Testis (tissue), 3 donors: Measurements from ENCODE around the gene BAIAP3. TPM values are rescaled to one million over a fixed set of nuclear protein-coding genes. Genes with fewer than 3 reads are reported as not detected.

Experiments used
- DNase-seq: peaks from one replicate; pipeline ENCODE4 v3.0.0-alpha.2; 2019
- H3K27ac ChIP-seq, 2 donors: fragments of 200-600 bp; sonication (generic); one replicate each; pipeline ENCODE4 v1.5.1; 2019
- H3K27me3 ChIP-seq: fragments of 200-600 bp; sonication (generic); one replicate; pipeline ENCODE4 v1.5.1; 2019
- H3K36me3 ChIP-seq: fragments of 200-600 bp; sonication (generic); one replicate; pipeline ENCODE4 v1.5.1; 2017; ENCODE audit warnings: low read depth; ENCODE audit errors: missing control alignments
- H3K4me1 ChIP-seq: fragments of 200-600 bp; sonication (generic); one replicate; pipeline ENCODE4 v1.5.1; 2019
- H3K4me3 ChIP-seq, 2 donors: fragments of 200-600 bp; sonication (generic); one replicate each; pipeline ENCODE4 v1.5.1; 2017 to 2019
- H3K9me3 ChIP-seq: fragments of 200-600 bp; sonication (generic); one replicate; pipeline ENCODE4 v1.5.1; 2017
- CTCF ChIP-seq, 3 experiments: fragments of 450-650 bp in 2 of 3; fragments of 200-600 bp in 1 of 3; sonication (generic) in 1 of 3; IDR thresholded peaks; one replicate each; pipeline ENCODE4 v1.5.1; 2016 to 2019; ENCODE audit warnings: antibody characterized with exemption in 3 of 3, mild to moderate bottlenecking in 2 of 3, moderate library complexity in 1 of 3
- POLR2A ChIP-seq: fragments of 450-650 bp; IDR thresholded peaks from one replicate; pipeline ENCODE4 v1.6.1; 2017; ENCODE audit warnings: antibody characterized with exemption, mild to moderate bottlenecking, moderate library complexity
- WGBS, 2 donors: methylation state at CpG; one replicate each; pipeline ENCODE4 v1.1.5; 2018; 5-methylcytosine and 5-hydroxymethylcytosine counted together
- intact Hi-C: fragments of 100-400 bp; cut with DNase I; formaldehyde crosslinking; loops from one replicate; pipeline ENCODE4 v1.15.1; 2023; ENCODE audit warnings: low total_unique reads
- polyA plus RNA-seq: library from polyadenylated mRNA; stranded (reverse); fragments of 350-450 nt; fragmentation: Illumina TruSeq; extraction: RNeasy Lipid Tissue Mini Kit (QIAGEN cat#74804); gene quantifications from one replicate; pipeline ENCODE4 v1.2.3, GENCODE V29; 2014; ENCODE audit warnings: low read depth, low replicate concordance; ENCODE audit not compliant: insufficient read depth
- total RNA-seq, 2 donors: library from RNA; depleted of rRNA; stranded (reverse); fragments of >200 nt; gene quantifications; one replicate each; pipeline ENCODE4 v1.2.3, GENCODE V29; 2016

The BAIAP3 gene
- total and polyA plus RNA-seq, 3 donors from 2014 or later = 23.0 to 60.4 (median 29.8) TPM

DNA sequence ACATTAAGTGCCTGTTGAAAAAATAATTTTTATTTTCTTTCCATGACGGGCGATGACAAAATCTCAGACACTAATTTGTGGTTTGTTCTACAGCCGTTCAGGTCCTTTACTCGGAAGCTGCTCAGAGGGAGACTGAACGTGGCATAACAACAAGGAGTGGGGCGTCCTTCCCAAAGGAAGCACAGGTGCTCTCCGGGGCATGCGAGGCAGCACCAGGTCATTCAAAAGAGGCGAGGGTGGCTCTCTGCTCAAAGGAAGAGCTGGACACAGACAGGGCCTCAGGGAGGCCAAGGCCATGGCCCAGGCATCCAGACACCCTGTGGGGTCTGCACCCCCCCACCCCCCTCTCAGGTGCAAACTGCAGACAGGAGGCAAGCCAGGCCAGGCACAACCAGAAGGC, 64.9 kb downstream of the BAIAP3 start:
- Histone ChIP-seq H3K27me3 (no peaks in the 10 kb centered on the region), H3K4me3 (no peak overlapping the region), H3K4me1 (no peaks in the 10 kb centered on the region), H3K27ac (no peak overlapping the region), H3K36me3 (no peaks in the 10 kb centered on the region), H3K9me3 (no peaks in the 10 kb centered on the region)
- DNase-seq = no peak
- intact Hi-C loops = no loop called here
- TF ChIP-seq POLR2A (no peak), CTCF (IDR thresholded peaks at IDR 0.05) (no peak)
- 93 to 96% methylated on average over 9 of the region's 9 CpGs for WGBS, 2 donors

Other genes starting within 250 kb of the BAIAP3 start
- gene C1QTNF8, start 237.4 kb upstream of the BAIAP3 start, total RNA-seq = 1 to 10 TPM; 1.3 to 2.7 TPM
- not detected for gene C1QTNF8, start 237.4 kb upstream of the BAIAP3 start, polyA plus RNA-seq
- gene CACNA1H, start 180.5 kb upstream of the BAIAP3 start, total RNA-seq = 10 to 100 TPM; 55.9 to 69.0 TPM
- gene CACNA1H, start 180.5 kb upstream of the BAIAP3 start, polyA plus RNA-seq = 41.1 TPM
- gene TPSG1, start 108.4 kb upstream of the BAIAP3 start, total RNA-seq = 1 to 10 TPM in 1 of 2 donors, not detected in 1; 1.2 TPM
- not detected for gene TPSG1, start 108.4 kb upstream of the BAIAP3 start, polyA plus RNA-seq
- 10 to 100 TPM; 10.8 to 49.5 TPM for gene TPSB2, start 103.5 kb upstream of the BAIAP3 start, total RNA-seq
- 16.1 TPM for gene TPSB2, start 103.5 kb upstream of the BAIAP3 start, polyA plus RNA-seq
- gene TPSAB1, start 92.9 kb upstream of the BAIAP3 start, total RNA-seq = 10 to 100 TPM; 11.7 to 32.0 TPM
- gene TPSAB1, start 92.9 kb upstream of the BAIAP3 start, polyA plus RNA-seq = 12.2 TPM
- gene TPSD1, start 77.6 kb upstream of the BAIAP3 start, total RNA-seq = 1 to 10 TPM; 1.1 to 1.6 TPM
- gene TPSD1, start 77.6 kb upstream of the BAIAP3 start, polyA plus RNA-seq = 1.1 TPM
- 100 to 1,000 TPM; 116 to 127 TPM for gene UBE2I, start 24.0 kb upstream of the BAIAP3 start, total RNA-seq
- 143 TPM for gene UBE2I, start 24.0 kb upstream of the BAIAP3 start, polyA plus RNA-seq
- gene TSR3, start 18.2 kb downstream of the BAIAP3 start, total RNA-seq = 10 to 100 TPM; 79.4 to 89.5 TPM
- gene TSR3, start 18.2 kb downstream of the BAIAP3 start, polyA plus RNA-seq = 40.9 TPM
- 100 to 1,000 TPM; 106 to 150 TPM for gene GNPTG, start 18.3 kb downstream of the BAIAP3 start, total RNA-seq
- 67.8 TPM for gene GNPTG, start 18.3 kb downstream of the BAIAP3 start, polyA plus RNA-seq
- gene UNKL, start 81.1 kb downstream of the BAIAP3 start, total RNA-seq = 10 to 100 TPM; 49.2 to 49.9 TPM
- gene UNKL, start 81.1 kb downstream of the BAIAP3 start, polyA plus RNA-seq = 23.7 TPM
- 10 to 100 TPM; 22.8 to 27.7 TPM for gene UQCC4, start 87.1 kb downstream of the BAIAP3 start, total RNA-seq
- 17.5 TPM for gene UQCC4, start 87.1 kb downstream of the BAIAP3 start, polyA plus RNA-seq
- under 1 TPM; 0.31 to 0.71 TPM for gene PERCC1, start 97.4 kb downstream of the BAIAP3 start, total RNA-seq
- not detected for gene PERCC1, start 97.4 kb downstream of the BAIAP3 start, polyA plus RNA-seq
- 10 to 100 TPM in 1 of 2 donors, 1 to 10 TPM in 1; 7.6 to 18.0 TPM for gene CCDC154, start 110.9 kb downstream of the BAIAP3 start, total RNA-seq
- 14.8 TPM for gene CCDC154, start 110.9 kb downstream of the BAIAP3 start, polyA plus RNA-seq
- 100 to 1,000 TPM; 152 to 160 TPM for gene CLCN7, start 141.4 kb downstream of the BAIAP3 start, total RNA-seq
- gene CLCN7, start 141.4 kb downstream of the BAIAP3 start, polyA plus RNA-seq = 79.6 TPM
- gene PTX4, start 155.3 kb downstream of the BAIAP3 start, total RNA-seq = 1 to 10 TPM; 1.7 to 3.4 TPM
- 1.3 TPM for gene PTX4, start 155.3 kb downstream of the BAIAP3 start, polyA plus RNA-seq
- gene TELO2, start 159.7 kb downstream of the BAIAP3 start, total RNA-seq = 10 to 100 TPM; 45.2 to 46.0 TPM
- gene TELO2, start 159.7 kb downstream of the BAIAP3 start, polyA plus RNA-seq = 25.7 TPM
- gene TMEM204, start 200.0 kb downstream of the BAIAP3 start, total RNA-seq = 10 to 100 TPM; 19.4 to 21.4 TPM
- gene TMEM204, start 200.0 kb downstream of the BAIAP3 start, polyA plus RNA-seq = 13.7 TPM